ENCODE measurements around the gene HEATR9.

The HEATR9 gene

GRCh38 chr17:35894206-35894605 lies 25.5 kb upstream of the HEATR9 start:
- no peak for DNase-seq (ENCODE audit: low read depth)

DNA sequence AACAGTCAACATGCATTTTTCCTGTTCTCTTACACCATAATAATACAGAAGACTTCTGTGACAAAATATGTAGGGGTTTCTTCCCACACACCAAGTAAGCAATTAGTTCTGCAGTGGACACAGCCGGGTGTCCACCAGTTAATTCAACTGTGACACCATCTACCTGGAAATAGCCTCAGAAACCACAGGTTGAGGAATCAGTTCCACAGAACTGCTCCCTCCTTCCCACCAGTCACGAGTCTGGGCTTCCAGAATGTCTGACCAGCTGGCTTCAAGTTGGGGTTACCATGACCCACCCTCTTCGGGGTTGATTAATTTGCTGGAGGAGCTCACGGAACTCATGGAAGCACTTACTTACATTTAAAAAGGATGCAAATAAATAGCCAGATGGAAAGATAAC lies 25.1 kb upstream of the HEATR9 start:
- DNase-seq (ENCODE audit: low read depth) = no peak

- no peak for DNase-seq (ENCODE audit: low read depth)
Measured at GRCh38 chr17:35892091-35893035, 23.7 kb upstream of the HEATR9 start.

- DNase-seq (ENCODE audit: low read depth) = no peak
Measured at GRCh38 chr17:35891269-35891668, 22.6 kb upstream of the HEATR9 start.

- peak; percentile 4 for DNase-seq (ENCODE audit: low read depth)
Measured at GRCh38 chr17:35890774-35891155, 22.1 kb upstream of the HEATR9 start.

GRCh38 chr17:35889818-35890773 lies 21.4 kb upstream of the HEATR9 start:
- no peak for DNase-seq (ENCODE audit: low read depth)

- no peak for DNase-seq (ENCODE audit: low read depth)
Measured at GRCh38 chr17:35889241-35889640, 20.6 kb upstream of the HEATR9 start.

- DNase-seq (ENCODE audit: low read depth) = no peak
Measured at GRCh38 chr17:35879773-35880654, 11.3 kb upstream of the HEATR9 start, which contains the start of gene CCL5. Gene CCL5, minus strand, starts transcription at chr17:35880360.

GRCh38 chr17:35878361-35878760 lies 9.7 kb upstream of the HEATR9 start:
- no peak for DNase-seq (ENCODE audit: low read depth)

GRCh38 chr17:35877345-35878029 lies 8.8 kb upstream of the HEATR9 start:
- no peak for DNase-seq (ENCODE audit: low read depth)

- no peak for DNase-seq (ENCODE audit: low read depth)
Measured at GRCh38 chr17:35876534-35876933, 7.8 kb upstream of the HEATR9 start.

GRCh38 chr17:35875800-35876139 lies 7.1 kb upstream of the HEATR9 start:
- no peak for DNase-seq (ENCODE audit: low read depth)

DNA sequence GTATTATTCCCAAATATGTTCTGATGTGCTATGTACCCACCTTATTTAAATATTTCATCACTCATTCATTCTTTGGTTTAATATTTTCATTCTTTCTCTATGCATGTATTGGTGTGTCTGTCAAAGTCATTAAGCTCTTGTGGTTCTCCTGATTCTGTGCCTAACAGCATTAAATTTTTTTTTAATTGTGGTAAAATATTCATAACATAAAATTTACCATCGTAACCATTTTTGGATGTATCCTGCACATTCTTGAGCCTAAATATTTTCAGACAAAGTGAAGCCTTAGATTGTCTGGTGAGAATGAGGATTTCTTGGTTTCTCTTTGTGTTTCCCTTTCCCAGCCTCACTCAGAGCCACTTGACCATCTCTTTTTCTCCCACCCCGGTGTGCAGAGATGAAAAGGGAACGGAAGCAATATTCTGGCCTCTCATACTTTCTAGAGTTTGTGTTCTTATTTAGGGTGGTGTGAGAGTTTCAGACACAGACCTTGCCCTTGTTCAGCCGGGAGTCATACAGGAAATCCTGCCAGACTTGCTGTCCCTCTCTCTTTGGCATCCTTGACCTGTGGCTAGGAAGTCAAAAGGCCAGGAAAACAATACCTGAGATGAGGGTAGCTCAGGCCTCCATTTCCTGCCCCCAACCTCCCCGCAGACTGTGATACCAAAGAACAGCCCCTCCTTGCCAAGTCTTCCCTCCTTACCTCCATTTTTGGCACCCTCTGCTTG lies 6.5 kb upstream of the HEATR9 start:
- DNase-seq (ENCODE audit: low read depth) = no peak

DNA sequence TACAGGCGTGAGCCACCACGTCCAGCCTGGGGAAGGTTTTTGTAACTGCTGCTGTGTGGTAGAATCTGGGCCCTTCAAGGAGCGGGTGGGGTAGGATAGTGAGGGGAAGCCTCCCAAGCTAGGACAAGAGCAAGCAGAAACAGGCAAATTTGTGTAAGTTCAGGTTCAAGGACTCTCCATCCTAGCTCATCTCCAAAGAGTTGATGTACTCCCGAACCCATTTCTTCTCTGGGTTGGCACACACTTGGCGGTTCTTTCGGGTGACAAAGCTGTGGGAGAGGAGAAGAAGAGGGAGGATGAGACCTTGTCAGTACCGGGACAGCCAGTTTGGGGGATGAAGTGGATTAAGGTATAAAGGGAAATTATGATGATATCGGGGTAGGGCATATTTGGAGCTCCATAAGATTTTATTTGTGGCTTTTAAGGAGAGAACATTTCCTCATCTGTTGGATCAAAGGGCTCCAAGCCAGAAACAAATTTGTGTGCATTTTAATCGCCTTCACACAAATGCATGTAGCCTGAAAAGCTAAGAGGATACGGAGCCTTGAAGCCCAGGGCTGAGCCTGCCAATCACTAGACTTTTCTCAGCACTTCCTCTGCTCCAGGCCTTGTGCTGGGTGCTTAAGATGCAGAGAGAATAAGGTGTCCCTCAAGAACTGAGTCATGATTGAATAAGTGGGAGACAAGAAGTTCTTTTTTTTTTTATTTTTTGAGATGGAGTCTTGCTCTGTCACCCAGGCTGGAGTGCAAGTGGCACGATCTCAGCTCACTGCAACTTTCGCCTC lies 3.7 kb upstream of the HEATR9 start:
- DNase-seq (ENCODE audit: low read depth) = no peak

DNA sequence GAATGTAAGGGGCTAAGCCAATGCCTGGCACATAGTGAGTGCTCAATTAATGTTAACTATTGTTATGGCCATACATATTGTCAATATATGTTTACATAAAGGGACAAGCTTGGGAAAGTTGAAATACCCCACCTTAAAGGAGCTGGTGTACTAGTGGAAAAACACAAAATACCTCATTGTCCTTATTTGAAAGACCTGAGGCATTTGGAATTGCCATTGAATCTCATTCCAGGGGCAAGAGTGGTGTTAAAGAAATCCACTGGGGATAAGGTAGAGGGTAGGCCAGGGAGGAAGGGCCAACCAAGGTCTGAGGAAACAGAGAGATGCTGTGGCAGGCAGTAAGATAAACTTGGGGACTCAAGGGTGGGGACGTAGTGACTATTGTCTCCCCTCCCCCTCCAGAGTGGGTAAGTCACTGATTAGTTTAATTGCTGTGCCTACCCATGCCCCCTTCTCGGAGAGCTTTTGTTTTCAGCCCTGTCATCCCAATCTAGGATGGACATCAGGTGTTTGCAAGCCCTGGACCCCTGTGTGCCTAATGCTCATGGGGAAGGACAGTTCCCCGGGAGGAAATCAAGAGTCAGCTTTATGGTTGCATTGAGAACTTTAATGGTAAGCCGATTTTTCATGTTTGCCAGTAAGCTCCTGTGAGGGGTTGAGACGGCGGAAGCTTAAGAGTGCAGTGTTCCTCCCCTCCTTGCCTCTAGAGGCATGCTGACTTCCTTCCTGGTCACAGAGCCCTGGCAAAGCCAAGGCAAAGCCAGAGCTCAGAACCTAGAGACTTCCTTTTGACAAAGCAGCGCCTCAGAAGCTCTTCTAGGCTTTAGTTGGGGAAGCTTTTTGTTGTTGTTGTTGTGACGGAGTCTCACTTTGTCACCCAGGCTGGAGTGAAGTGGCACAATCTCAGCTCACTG lies 2.5 kb upstream of the HEATR9 start:
- DNase-seq (ENCODE audit: low read depth) = no peak

- DNase-seq (ENCODE audit: low read depth) = no peak
Measured at GRCh38 chr17:35867574-35867973, 1.1 kb downstream of the HEATR9 start.

DNA sequence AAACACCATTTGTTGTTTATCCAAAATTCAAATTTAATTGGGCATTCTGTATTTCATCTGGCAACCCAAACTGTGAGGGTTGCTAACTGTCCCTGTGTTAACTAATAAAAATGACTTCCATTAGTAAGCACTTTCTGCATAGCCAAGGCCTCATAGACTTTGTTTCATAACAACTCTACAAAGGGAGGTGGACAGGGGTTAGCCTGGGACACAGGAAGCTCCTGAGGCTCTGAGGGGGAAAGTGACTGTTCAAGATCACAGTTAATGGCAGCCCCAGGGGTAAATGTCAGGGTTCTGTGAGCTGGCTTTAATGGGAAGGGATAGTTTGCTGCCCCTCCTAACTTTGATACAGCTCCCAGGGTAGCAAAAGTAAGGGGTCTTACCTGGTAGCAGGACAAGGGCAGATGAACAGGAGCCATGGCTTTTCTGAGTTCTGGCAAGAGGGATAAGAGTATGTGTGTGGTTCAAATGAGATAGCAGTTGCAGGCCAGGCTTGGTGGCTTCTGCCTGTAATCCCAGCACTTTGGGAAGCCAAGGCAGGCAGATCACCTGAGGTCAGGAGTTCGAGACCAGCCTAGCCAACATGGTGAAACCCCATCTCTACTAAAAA lies 2.2 kb downstream of the HEATR9 start:
- no peak for DNase-seq (ENCODE audit: low read depth)
